MM.1S (cell line): ENCODE data around the gene PDSS2.

Source experiments
- DNase-seq: peaks from one replicate; pipeline ENCODE4 v3.0.0-alpha.2; 2015
- H2AFZ ChIP-seq: fragments of 300-600 bp; sonication (generic); 2 replicates; pipeline ENCODE4 v1.6.0; 2016; ENCODE audit warnings: antibody characterized with exemption, low read length
- H3F3A ChIP-seq: fragments of 300-600 bp; sonication (generic); 2 replicates; pipeline ENCODE4 v1.6.1; 2016; ENCODE audit warnings: mild to moderate bottlenecking, antibody characterized with exemption, low read length, moderate library complexity, mixed read lengths; ENCODE audit not compliant: insufficient read depth
- H3K27ac ChIP-seq: fragments of 300-600 bp; sonication (generic); 2 replicates; pipeline ENCODE4 v1.5.1; 2016; ENCODE audit warnings: mild to moderate bottlenecking, low read length
- H3K27me3 ChIP-seq: fragments of 300-600 bp; sonication (generic); replicated peaks from 2 replicates; pipeline ENCODE4 v1.6.0; 2016; ENCODE audit warnings: low read length; ENCODE audit not compliant: insufficient read depth
- H3K36me3 ChIP-seq: fragments of 300-600 bp; sonication (generic); replicated peaks from 2 replicates; pipeline ENCODE4 v1.6.1; 2016; ENCODE audit warnings: mild to moderate bottlenecking, low read length, mixed read lengths; ENCODE audit not compliant: insufficient read depth
- H3K4me1 ChIP-seq: fragments of 300-600 bp; sonication (generic); 2 replicates; pipeline ENCODE4 v1.6.1; 2016; ENCODE audit warnings: low read length, mixed read lengths
- H3K4me2 ChIP-seq: fragments of 300-600 bp; sonication (generic); 2 replicates; pipeline ENCODE4 v1.6.0; 2016; ENCODE audit warnings: low read depth, low read length
- H3K4me3 ChIP-seq: fragments of 300-600 bp; sonication (generic); 2 replicates; pipeline ENCODE4 v1.5.1; 2016; ENCODE audit warnings: low read length, mixed read lengths
- H3K79me2 ChIP-seq: fragments of 300-600 bp; sonication (generic); 2 replicates; pipeline ENCODE4 v1.6.1; 2016; ENCODE audit warnings: mixed run types, low read length, mixed read lengths
- H3K9ac ChIP-seq: fragments of 300-600 bp; sonication (generic); 2 replicates; pipeline ENCODE4 v1.6.1; 2016; ENCODE audit warnings: low read length, mixed read lengths
- H3K9me2 ChIP-seq: fragments of 300-600 bp; sonication (generic); replicated peaks from 2 replicates; pipeline ENCODE4 v1.6.1; 2016; ENCODE audit warnings: mild to moderate bottlenecking, low read length, mixed read lengths; ENCODE audit not compliant: insufficient read depth
- H3K9me3 ChIP-seq: fragments of 300-600 bp; sonication (generic); replicated peaks from 2 replicates; pipeline ENCODE4 v1.6.1; 2016; ENCODE audit warnings: mild to moderate bottlenecking, low read length, mixed read lengths; ENCODE audit not compliant: insufficient read depth
- H4K20me1 ChIP-seq: fragments of 300-600 bp; sonication (generic); 2 replicates; pipeline ENCODE4 v1.6.1; 2016; ENCODE audit warnings: mild to moderate bottlenecking, low read length, moderate library complexity, mixed read lengths; ENCODE audit not compliant: insufficient read depth
- CTCF ChIP-seq: fragments of 300-600 bp; sonication (generic); IDR thresholded peaks from 2 replicates; pipeline ENCODE4 v1.5.1; 2016; ENCODE audit warnings: antibody characterized with exemption, low read length, mixed read lengths
- EZH2 ChIP-seq: fragments of 300-600 bp; sonication (generic); optimal IDR thresholded peaks from 2 replicates; pipeline ENCODE3; 2017; ENCODE audit warnings: low read depth, mild to moderate bottlenecking, antibody characterized with exemption, low read length, mixed read lengths
- EZH2phosphoT487 ChIP-seq: fragments of 300-600 bp; sonication (generic); IDR thresholded peaks from 2 replicates; pipeline ENCODE4 v1.6.1; 2018; ENCODE audit warnings: antibody characterized with exemption, low read length

Gene PDSS2

DNA sequence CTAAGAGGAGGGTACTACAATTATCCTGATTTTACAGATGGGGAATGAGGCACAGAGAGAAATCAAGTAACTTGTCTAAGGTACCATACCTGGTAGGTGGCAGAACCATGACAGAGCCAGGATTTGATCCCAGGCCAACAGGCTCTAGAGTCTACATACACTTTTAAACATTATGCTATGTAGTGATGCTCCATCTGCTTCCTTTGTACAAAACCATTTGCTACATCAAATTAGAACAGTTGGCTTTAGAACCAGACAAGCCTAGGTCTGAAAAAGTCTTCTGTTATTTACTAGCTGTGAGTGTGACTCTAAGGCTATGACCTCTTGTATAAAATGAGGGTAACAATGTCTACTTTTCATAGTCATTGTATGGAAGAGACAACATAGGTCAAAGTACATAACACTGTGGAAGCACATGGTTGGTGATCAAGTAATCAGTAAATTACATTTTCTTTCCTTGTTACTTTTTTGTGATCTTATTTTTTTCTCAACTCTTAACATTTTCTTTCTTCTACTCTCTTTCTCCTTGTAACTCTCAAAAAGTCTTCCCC is 122.1 kb downstream of the PDSS2 start:
- H3K36me3 ChIP-seq: no peaks in the 10 kb centered on the region
- no peaks in the 10 kb centered on the region for H3K9me2 ChIP-seq
- no peak overlapping the region for H2AFZ ChIP-seq
- H3K4me1 ChIP-seq: no peaks in the 10 kb centered on the region
- no peaks in the 10 kb centered on the region for H3K27me3 ChIP-seq
- H3K27ac ChIP-seq: no peak overlapping the region
- H4K20me1 ChIP-seq: no peaks in the 10 kb centered on the region
- no peak overlapping the region for H3K4me3 ChIP-seq
- TF ChIP-seq CTCF: no peak
- TF ChIP-seq EZH2: no peak
- no peak for TF ChIP-seq EZH2phosphoT487
- no peaks in the 10 kb centered on the region for H3F3A ChIP-seq
- H3K9me3 ChIP-seq: no peaks in the 10 kb centered on the region
- H3K79me2 ChIP-seq: no peaks in the 10 kb centered on the region
- no peak for DNase-seq
- H3K4me2 ChIP-seq: no peak overlapping the region
- H3K9ac ChIP-seq: no peak overlapping the region

DNA sequence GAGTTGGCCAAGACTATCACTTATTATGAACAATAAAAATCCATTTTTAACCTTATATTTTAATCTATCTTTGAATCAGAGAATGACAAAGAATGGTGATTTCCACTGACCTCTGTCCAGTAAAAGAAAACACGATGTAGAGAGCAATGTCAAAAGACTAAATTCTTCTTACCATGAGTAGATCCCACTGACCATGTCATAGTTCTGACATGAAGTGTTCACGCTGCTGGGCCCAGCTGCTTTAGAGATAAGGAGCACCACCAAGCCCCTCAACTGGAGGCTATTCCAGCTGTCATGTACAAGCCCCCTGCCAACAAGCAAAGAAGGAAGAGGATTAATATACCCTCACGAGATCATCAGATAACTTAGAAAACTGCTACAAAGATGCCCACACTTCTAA is 125.3 kb downstream of the PDSS2 start:
- no peaks in the 10 kb centered on the region for H3K9me3 ChIP-seq
- no peak for TF ChIP-seq EZH2
- no peak for TF ChIP-seq CTCF
- TF ChIP-seq EZH2phosphoT487: no peak
- peaks cover 4% of the 10 kb centered on the region; the same call in 1 of the 2 replicates for H3K79me2 ChIP-seq
- no peaks in the 10 kb centered on the region for H3K27me3 ChIP-seq
- DNase-seq: no peak
- peaks cover 14% of the 10 kb centered on the region for H3F3A ChIP-seq
- H3K4me3 ChIP-seq: no peak overlapping the region
- H2AFZ ChIP-seq: no peak overlapping the region
- H3K4me1 ChIP-seq: peaks cover 16% of the 10 kb centered on the region
- H3K27ac ChIP-seq: no peak overlapping the region
- no peaks in the 10 kb centered on the region; the same call in 1 of the 2 replicates for H4K20me1 ChIP-seq
- H3K9me2 ChIP-seq: no peaks in the 10 kb centered on the region
- no peak overlapping the region for H3K4me2 ChIP-seq
- H3K9ac ChIP-seq: no peak overlapping the region
- H3K36me3 ChIP-seq: no peaks in the 10 kb centered on the region; the same call in 1 of the 2 replicates

DNA sequence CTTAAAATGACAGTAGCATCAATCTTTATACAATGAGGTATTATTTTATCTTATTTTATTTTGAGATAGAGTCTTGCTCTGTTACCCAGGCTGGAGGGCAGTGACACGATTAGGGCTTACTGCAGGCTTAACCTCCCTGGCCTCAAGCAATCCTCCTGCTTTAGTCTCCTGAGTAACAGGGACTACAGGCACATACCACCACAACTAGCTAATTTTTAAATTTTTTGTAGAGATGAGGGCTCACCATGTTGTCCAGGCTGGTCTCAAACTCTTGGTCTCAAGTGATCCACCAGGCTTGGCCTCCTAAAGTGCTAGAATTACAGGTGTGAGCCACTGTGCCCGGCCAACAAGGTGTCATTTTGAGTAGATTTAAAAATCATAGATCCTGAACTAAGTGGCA is 125.9 kb downstream of the PDSS2 start:
- Histone ChIP-seq H3K4me2 (no peak overlapping the region), H4K20me1 (no peaks in the 10 kb centered on the region; the same call in 1 of the 2 replicates), H3K27ac (no peak overlapping the region), H3K79me2 (peaks cover 6% of the 10 kb centered on the region; the same call in 1 of the 2 replicates), H3K4me1 (peaks cover 16% of the 10 kb centered on the region), H3K9ac (no peak overlapping the region), H2AFZ (no peak overlapping the region), H3K36me3 (no peaks in the 10 kb centered on the region; the same call in 1 of the 2 replicates), H3K9me2 (no peaks in the 10 kb centered on the region), H3K9me3 (no peaks in the 10 kb centered on the region), H3K27me3 (no peaks in the 10 kb centered on the region), H3K4me3 (no peak overlapping the region), H3F3A (peaks cover 14% of the 10 kb centered on the region)
- TF ChIP-seq CTCF (no peak), EZH2phosphoT487 (no peak), EZH2 (no peak)
- DNase-seq: no peak
